ENCODE measurements around the gene STARD3NL. TPM values are rescaled to one million over a fixed set of nuclear protein-coding genes. Genes with fewer than 3 reads are reported as not detected.
"Not testable (repeated sequence)": the region's sequence is repeated elsewhere in the genome, so short reads cannot be mapped to it uniquely, and the experiment has no call there.

Gene STARD3NL
- total and polyA plus RNA-seq, 9 donors: 24.4 to 50.1 (median 35.7) TPM

DNA sequence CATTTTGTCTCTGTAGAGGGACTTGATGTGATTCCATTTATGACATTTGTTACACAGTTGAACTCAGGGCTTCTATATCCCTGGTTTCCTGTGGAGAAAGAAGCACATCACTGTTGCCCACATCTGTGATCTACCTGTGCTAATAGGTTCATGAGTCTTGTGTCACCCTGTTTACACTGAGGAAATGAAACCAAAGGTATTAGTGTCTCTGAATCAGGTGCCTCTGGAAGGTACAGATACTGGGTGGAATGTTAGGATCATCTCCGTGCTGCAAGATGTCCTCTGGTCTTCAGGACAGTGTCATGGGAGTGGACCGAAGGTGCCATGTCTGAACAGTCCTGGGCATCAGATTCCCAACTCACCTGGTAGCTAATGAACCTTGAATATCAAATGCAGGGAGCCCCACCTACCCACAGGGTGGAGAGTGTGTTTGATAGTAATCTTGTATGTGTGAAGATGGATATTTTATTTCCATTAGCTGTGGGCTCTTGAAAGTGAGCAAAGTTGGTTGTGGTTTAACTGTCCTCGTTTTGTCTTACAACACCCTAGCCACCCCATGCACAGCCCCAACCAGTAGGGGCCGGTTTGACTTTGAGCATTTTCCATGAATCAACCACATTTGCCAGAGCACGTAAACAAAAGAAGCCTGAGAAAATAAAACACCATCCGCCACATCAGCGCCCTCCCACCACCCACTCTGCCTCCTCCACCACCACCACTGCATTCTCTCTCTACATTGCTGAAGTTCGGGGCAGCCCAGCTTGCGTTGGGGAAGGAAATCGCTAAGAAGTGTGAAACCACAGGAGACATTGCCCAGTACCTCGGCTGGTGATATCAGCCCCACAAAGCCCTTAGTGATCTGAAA, 54.7 kb downstream of the STARD3NL start:
- Histone ChIP-seq H3K9me3 (no peaks in the 10 kb centered on the region), H3K27me3 (no peaks in the 10 kb centered on the region), H3K4me1 (ENCODE audit: insufficient read depth) (no peaks in the 10 kb centered on the region), H3K4me3 (no peak overlapping the region), H3K36me3 (no peaks in the 10 kb centered on the region), H3K27ac (no peak overlapping the region)
- intact Hi-C loops (cut with DNase I): no loop called here
- TF ChIP-seq, protein P1, sequence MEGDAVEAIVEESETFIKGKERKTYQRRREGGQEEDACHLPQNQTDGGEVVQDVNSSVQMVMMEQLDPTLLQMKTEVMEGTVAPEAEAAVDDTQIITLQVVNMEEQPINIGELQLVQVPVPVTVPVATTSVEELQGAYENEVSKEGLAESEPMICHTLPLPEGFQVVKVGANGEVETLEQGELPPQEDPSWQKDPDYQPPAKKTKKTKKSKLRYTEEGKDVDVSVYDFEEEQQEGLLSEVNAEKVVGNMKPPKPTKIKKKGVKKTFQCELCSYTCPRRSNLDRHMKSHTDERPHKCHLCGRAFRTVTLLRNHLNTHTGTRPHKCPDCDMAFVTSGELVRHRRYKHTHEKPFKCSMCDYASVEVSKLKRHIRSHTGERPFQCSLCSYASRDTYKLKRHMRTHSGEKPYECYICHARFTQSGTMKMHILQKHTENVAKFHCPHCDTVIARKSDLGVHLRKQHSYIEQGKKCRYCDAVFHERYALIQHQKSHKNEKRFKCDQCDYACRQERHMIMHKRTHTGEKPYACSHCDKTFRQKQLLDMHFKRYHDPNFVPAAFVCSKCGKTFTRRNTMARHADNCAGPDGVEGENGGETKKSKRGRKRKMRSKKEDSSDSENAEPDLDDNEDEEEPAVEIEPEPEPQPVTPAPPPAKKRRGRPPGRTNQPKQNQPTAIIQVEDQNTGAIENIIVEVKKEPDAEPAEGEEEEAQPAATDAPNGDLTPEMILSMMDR (IDR thresholded peaks at IDR 0.05): no peak
- TF ChIP-seq POLR2A (IDR thresholded peaks at IDR 0.05) (no peak), EP300 (IDR thresholded peaks at IDR 0.05) (no peak)
- no peak for DNase-seq
- WGBS, 3 donors: 71 to 82% (median 78%) methylated on average over 11 of the region's 11 CpGs

DNA sequence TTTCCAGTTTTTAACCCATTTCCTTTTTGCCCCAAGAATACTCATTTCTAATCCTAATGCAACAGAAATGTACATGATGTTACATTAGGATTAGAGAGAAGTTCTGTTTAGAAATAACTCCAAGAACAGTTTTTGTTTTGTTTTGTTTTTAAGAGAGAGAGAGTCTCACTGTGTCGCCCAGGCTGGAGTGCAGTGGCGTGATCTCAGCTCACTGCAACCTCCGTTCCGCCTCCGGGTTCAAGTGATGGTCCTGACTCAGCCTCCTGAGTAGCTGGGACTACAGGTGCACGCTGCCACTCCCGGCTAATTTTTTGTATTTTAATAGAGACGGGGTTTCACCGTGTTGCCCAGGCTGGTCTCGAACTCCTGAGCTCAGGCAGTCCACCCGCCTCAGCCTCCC, 56.7 kb downstream of the STARD3NL start:
- 88 to 89% (median 89%) methylated on average over 11 of the region's 11 CpGs for WGBS, 3 donors
- H3K9me3 ChIP-seq; DNase-seq; H3K36me3 ChIP-seq; H3K4me1 ChIP-seq (ENCODE audit: insufficient read depth); intact Hi-C loops (cut with DNase I); H3K4me3 ChIP-seq; H3K27ac ChIP-seq; H3K27me3 ChIP-seq: not testable (repeated sequence)

DNA sequence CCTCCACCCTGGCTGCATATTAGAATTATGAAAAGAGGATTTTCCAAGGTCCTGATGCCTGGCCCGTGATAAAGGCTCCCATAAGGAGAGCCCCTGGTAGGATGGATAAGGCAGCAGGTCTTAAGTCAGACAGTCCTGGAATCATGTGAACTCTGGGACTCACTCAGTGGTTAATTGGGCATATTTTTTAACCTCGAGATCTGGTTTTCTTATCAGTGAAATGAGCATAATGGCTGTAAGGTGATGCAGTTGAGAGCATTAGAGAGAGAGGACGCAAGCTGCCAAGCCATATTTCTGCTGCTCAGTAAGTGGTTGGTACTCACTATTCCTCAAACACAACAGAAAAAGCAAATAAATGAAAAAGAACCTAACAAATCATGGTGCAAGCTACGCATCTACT, 57.6 kb downstream of the STARD3NL start:
- H3K36me3 ChIP-seq: no peaks in the 10 kb centered on the region
- H3K27ac ChIP-seq: no peak overlapping the region
- 24 to 33% (median 32%) methylated on average over 4 of the region's 4 CpGs for WGBS, 3 donors
- DNase-seq: no peak
- no peaks in the 10 kb centered on the region for H3K27me3 ChIP-seq
- no peak for TF ChIP-seq EP300 (IDR thresholded peaks at IDR 0.05)
- no peak for TF ChIP-seq POLR2A (IDR thresholded peaks at IDR 0.05)
- TF ChIP-seq, protein P1 (IDR thresholded peaks at IDR 0.05): no peak
- intact Hi-C loops (cut with DNase I): no loop called here
- no peak overlapping the region for H3K4me3 ChIP-seq
- no peaks in the 10 kb centered on the region for H3K9me3 ChIP-seq
- no peaks in the 10 kb centered on the region for H3K4me1 ChIP-seq (ENCODE audit: insufficient read depth)

DNA sequence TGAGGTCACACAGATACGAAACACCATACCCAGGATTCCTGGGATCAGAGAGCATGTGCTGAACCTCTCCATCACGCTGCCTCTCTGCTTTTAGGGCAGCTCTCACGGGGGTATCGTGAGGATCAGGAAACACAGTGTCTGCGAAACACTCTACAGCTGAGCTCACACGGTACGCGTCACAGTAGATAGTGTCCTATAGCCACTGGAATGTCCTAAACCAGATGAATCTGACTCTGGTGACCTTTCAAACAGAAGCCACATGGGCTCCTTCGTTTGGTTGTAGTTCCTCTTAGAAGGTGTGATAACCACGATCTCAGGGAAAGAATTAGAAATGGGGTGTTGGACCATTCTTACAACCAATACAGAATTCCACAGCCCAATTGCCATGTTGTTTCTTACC, 61.1 kb downstream of the STARD3NL start:
- H3K4me1 ChIP-seq (ENCODE audit: insufficient read depth); intact Hi-C loops (cut with DNase I); H3K36me3 ChIP-seq; H3K9me3 ChIP-seq; H3K4me3 ChIP-seq; H3K27ac ChIP-seq; H3K27me3 ChIP-seq; DNase-seq: not testable (repeated sequence)
- 82 to 96% (median 89%) methylated on average over 10 of the region's 10 CpGs for WGBS, 3 donors

DNA sequence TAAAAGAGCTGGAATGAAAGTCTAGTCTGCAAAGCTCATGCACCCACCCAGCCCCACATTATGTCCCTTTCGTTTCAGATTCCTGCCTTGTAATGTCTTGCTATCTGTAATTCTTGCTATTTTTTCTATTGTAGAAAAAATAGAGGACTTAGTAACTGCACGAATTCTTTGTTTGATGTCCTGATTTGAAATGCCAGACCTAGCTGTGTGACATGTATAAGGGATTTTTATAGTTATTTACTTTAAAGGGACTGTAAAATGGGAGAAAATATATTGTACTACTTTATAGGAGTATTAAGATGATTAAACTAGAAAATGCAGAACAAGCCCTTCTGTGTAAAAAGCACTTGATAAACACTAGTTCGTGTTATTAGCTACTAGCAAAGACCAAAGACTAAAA, 63.0 kb downstream of the STARD3NL start:
- Histone ChIP-seq H3K4me1 (ENCODE audit: insufficient read depth) (no peaks in the 10 kb centered on the region), H3K4me3 (no peak overlapping the region), H3K27me3 (no peaks in the 10 kb centered on the region), H3K27ac (no peak overlapping the region), H3K36me3 (no peaks in the 10 kb centered on the region), H3K9me3 (no peaks in the 10 kb centered on the region)
- WGBS, 3 donors: 70 to 76% (median 75%) methylated on average over 3 of the region's 3 CpGs
- TF ChIP-seq POLR2A (IDR thresholded peaks at IDR 0.05): no peak
- TF ChIP-seq, protein P1 (IDR thresholded peaks at IDR 0.05): no peak
- no peak for DNase-seq
- intact Hi-C loops (cut with DNase I): no loop called here
